HCT116 (cell line): ENCODE data around the gene SRPK2.

Experiments used
- CTCF ChIP-seq, 3 experiments: fragments of 200-600 bp in 1 of 3; sonication (generic) in 1 of 3; IDR thresholded peaks in 2 of 3; conservative IDR thresholded peaks in 1 of 3; 2 replicates each; pipeline ENCODE4 v1.5.1; 2012 to 2017; ENCODE audit warnings: low read depth in 2 of 3, low read length in 2 of 3, antibody characterized with exemption in 1 of 3, borderline replicate concordance in 1 of 3, control low read depth in 1 of 3, mild to moderate bottlenecking in 1 of 3, mixed read lengths in 1 of 3, mixed run types in 1 of 3, moderate library complexity in 1 of 3; ENCODE audit not compliant: insufficient read depth in 1 of 3
- EGR1 ChIP-seq: IDR thresholded peaks from 2 replicates; pipeline ENCODE4 v1.6.1; 2012; ENCODE audit warnings: low read depth
- EZH2phosphoT487 ChIP-seq: fragments of 200-600 bp; IDR thresholded peaks from 2 replicates; pipeline ENCODE4 v1.6.1; 2018; ENCODE audit warnings: antibody characterized with exemption, borderline replicate concordance
- POLR2A ChIP-seq: IDR thresholded peaks from 2 replicates; pipeline ENCODE4 v1.7.0; 2011; ENCODE audit warnings: borderline replicate concordance; ENCODE audit not compliant: insufficient read depth, insufficient read length; ENCODE audit errors: extremely low read depth
- SRF ChIP-seq: IDR thresholded peaks from 2 replicates; pipeline ENCODE4 v1.6.1; 2012; ENCODE audit warnings: low read depth

GRCh38 chr7:105154084-105154483 lies 234.6 kb downstream of the SRPK2 start:
- no peak for TF ChIP-seq CTCF (IDR thresholded peaks at IDR 0.05 in 2 of 3, conservative IDR thresholded peaks at IDR 0.05 in 1 of 3; ENCODE audit: borderline replicate concordance in 1 of 3, insufficient read depth in 1 of 3, low read depth in 2 of 3, low read length in 2 of 3)
- no peak for TF ChIP-seq POLR2A
- no peak for TF ChIP-seq EGR1
- no peak for TF ChIP-seq SRF
- no peak for TF ChIP-seq EZH2phosphoT487
